ENCODE data around the gene ASCL2. TPM values are rescaled to one million over a fixed set of nuclear protein-coding genes. Genes with fewer than 3 reads are reported as not detected.

The ASCL2 gene, protein sequence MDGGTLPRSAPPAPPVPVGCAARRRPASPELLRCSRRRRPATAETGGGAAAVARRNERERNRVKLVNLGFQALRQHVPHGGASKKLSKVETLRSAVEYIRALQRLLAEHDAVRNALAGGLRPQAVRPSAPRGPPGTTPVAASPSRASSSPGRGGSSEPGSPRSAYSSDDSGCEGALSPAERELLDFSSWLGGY
- 2.5 TPM for total RNA-seq
- 1.6 TPM for polyA plus RNA-seq
- long read RNA-seq, donor 1, partial matches to known transcripts, result 0 of 2 reads
- long read RNA-seq, donor 1, other reads (novel, unspliced or antisense), result 0 of 2 reads
- long read RNA-seq, donor 2, result 0 reads
- long read RNA-seq, donor 3, partial matches to known transcripts, result 0 of 4 reads
- long read RNA-seq, donor 3, other reads (novel, unspliced or antisense), result 0 of 4 reads
- long read RNA-seq, donor 4, partial matches to known transcripts, result 0 of 3 reads
- long read RNA-seq, donor 4, other reads (novel, unspliced or antisense), result 0 of 3 reads
- long read RNA-seq, donor 5, transcript ASCL2-201 (2 exons, 1,852 nt), result major isoform, 5 of 5 reads
- long read RNA-seq, donor 5, partial matches to known transcripts, result 0 of 5 reads
- long read RNA-seq, donor 5, other reads (novel, unspliced or antisense), result 0 of 5 reads
- long read RNA-seq, donor 6, partial matches to known transcripts, result 0 of 4 reads
- long read RNA-seq, donor 6, other reads (novel, unspliced or antisense), result 0 of 4 reads
- long read RNA-seq, donor 7, partial matches to known transcripts, result 5 of 6 reads
- long read RNA-seq, donor 7, other reads (novel, unspliced or antisense), result 0 of 6 reads
- long read RNA-seq, donor 8, partial matches to known transcripts, result 0 of 2 reads
- long read RNA-seq, donor 8, other reads (novel, unspliced or antisense), result 0 of 2 reads
- long read RNA-seq, donor 9, result 0 reads
- long read RNA-seq, donor 10, partial matches to known transcripts, result 0 of 4 reads
- long read RNA-seq, donor 10, other reads (novel, unspliced or antisense), result 0 of 4 reads

DNA sequence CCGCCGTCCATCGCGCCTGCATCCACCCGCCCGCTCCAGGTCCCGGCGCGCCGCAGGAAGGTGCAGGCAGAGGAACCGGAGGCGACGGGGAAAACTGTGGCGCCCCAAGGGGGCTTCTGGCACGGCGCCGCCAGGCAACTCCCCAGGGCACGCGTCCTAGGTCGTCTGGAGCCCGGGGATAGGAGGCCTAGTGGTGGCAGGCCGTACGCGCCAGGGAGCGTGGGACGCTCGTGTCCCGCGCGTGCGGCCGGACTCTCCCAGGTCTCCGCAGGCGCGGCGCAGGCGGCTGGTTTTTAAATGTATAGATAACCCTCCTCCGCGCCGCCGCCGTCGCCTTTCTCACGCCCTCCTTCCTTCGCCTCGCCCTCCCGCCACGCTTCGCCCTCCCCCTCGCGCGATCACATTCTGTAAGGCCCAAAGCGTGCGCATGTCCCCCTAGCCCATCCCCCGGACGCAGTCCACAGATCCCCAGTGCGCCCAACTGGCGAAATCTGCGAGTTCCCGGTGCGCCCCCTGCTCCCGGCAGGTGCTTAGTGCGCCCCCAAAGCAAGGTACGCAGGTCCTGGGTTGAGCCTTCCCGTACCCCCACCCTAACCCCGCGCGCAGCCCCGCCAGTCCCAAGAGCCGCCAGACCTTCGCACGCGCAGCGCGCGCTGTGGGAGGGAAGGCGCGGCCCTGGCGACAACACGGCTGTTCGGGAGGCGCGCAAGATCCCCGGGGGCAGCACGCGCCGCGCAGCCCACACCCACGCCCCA lies at the start of gene ASCL2:
ASCL2 (minus strand) TSS at position 267 of the 755 bp plus-strand sequence; CDS start at position 11, 256 bp downstream.
- peaks cover 48 to 80% of the 10 kb centered on the region in 2 donors for H3K27me3 ChIP-seq (ENCODE audit: control insufficient read depth in 2 of 2, insufficient read depth in 1 of 2, low read length in 1 of 2)
- peak in 1 of 9 donors; percentile 10 for DNase-seq (ENCODE audit: low read depth in 6 of 9, low spot score in 9 of 9)
- H3K27ac ChIP-seq (ENCODE audit: low read depth in 1 of 2, low read length in 1 of 2), result peak within 1 kb of the TSS in 1 of 2 donors; percentile 22
- H3K36me3 ChIP-seq (ENCODE audit: control insufficient read depth in 2 of 2, insufficient read depth in 2 of 2, low read length in 1 of 2), result no peaks in the 10 kb centered on the region
- WGBS, result 4% methylated on average over 89 of the region's 89 CpGs
- peak within 1 kb of the TSS in 1 of 2 donors; percentile 34 for H3K4me3 ChIP-seq (ENCODE audit: low read length in 2 of 2)
- H3K4me1 ChIP-seq (ENCODE audit: control insufficient read depth in 2 of 2, insufficient read depth in 2 of 2, low read length in 2 of 2), result peaks cover 3 to 20% of the 10 kb centered on the region in 2 donors
- H3K9me3 ChIP-seq (ENCODE audit: control insufficient read depth in 2 of 2, insufficient read depth in 1 of 2, low read length in 1 of 2), result no peaks in the 10 kb centered on the region

DNA sequence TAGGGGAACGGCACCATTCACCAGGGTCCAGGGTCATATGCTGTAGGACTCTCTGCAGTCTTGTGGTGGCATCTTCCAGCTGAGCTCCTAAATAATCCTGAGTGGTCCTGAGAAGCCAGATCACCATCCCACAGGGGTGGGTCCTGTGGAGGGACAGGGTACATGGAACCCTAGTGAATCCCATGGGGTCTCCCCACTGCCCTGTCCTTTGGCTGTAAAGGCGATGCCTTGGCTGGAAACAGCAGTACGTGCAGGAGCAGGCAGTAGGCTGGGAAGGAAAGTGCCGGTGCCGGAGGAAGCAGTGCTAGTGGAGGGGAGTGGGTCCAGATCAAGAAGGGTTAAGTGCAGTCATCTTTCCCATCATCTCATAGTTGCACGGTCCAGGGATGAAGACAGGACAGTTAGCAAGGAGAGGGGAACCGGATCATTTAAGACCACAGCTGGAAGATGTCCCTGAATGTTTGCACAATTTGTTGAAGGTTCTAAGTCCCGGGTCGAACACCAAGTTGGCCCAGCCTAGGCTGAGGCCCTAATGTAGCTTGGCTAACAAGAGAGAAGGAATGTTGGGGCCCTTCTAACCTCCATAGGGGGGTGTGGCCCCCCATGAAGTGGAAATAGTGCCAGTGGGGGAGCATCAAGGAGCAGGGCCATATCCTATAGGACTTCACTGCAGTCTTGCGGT lies 49.5 kb upstream of the ASCL2 start:
- no peak overlapping the region for H3K4me3 ChIP-seq (ENCODE audit: low read length in 2 of 2)
- no peaks in the 10 kb centered on the region for H3K4me1 ChIP-seq (ENCODE audit: control insufficient read depth in 2 of 2, insufficient read depth in 2 of 2, low read length in 2 of 2)
- no peak overlapping the region for H3K27ac ChIP-seq (ENCODE audit: low read depth in 1 of 2, low read length in 1 of 2)
- DNase-seq (ENCODE audit: low read depth in 6 of 9, low spot score in 9 of 9), result no peak
- peaks cover 0 to 3% of the 10 kb centered on the region in 2 donors for H3K9me3 ChIP-seq (ENCODE audit: control insufficient read depth in 2 of 2, insufficient read depth in 1 of 2, low read length in 1 of 2)
- H3K27me3 ChIP-seq (ENCODE audit: control insufficient read depth in 2 of 2, insufficient read depth in 1 of 2, low read length in 1 of 2), result peaks cover 0 to 4% of the 10 kb centered on the region in 2 donors
- H3K36me3 ChIP-seq (ENCODE audit: control insufficient read depth in 2 of 2, insufficient read depth in 2 of 2, low read length in 1 of 2), result no peaks in the 10 kb centered on the region
- 89% methylated on average over 10 of the region's 10 CpGs for WGBS

DNA sequence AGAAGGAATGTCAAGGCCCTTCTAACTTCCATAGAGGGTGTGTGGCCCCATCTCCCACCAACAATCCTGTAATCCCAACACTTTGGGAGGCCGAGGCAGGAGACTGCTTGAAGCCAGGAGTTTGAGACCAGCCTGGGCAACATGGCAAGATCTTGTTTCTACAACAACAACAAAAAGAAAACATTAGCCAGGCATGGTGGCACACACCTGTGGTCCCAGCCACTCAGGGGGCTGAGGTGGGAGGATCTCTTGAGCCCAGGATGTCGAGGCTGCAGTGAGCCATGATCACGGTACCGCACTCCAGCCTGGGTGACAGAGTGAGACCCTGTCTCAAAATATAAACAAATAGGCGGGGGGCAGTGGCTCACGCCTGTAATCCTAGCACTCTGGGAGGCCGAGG lies 48.3 kb upstream of the ASCL2 start:
- H3K9me3 ChIP-seq (ENCODE audit: control insufficient read depth in 2 of 2, insufficient read depth in 1 of 2, low read length in 1 of 2), result peaks cover 0 to 3% of the 10 kb centered on the region in 2 donors
- WGBS, result 95% methylated on average over 7 of the region's 7 CpGs
- peaks cover 0 to 4% of the 10 kb centered on the region in 2 donors for H3K27me3 ChIP-seq (ENCODE audit: control insufficient read depth in 2 of 2, insufficient read depth in 1 of 2, low read length in 1 of 2)
- H3K36me3 ChIP-seq (ENCODE audit: control insufficient read depth in 2 of 2, insufficient read depth in 2 of 2, low read length in 1 of 2), result no peaks in the 10 kb centered on the region
- no peak overlapping the region for H3K4me3 ChIP-seq (ENCODE audit: low read length in 2 of 2)
- no peak overlapping the region for H3K27ac ChIP-seq (ENCODE audit: low read depth in 1 of 2, low read length in 1 of 2)
- peaks cover 0 to 12% of the 10 kb centered on the region in 2 donors for H3K4me1 ChIP-seq (ENCODE audit: control insufficient read depth in 2 of 2, insufficient read depth in 2 of 2, low read length in 2 of 2)
- DNase-seq (ENCODE audit: low read depth in 6 of 9, low spot score in 9 of 9), result no peak

DNA sequence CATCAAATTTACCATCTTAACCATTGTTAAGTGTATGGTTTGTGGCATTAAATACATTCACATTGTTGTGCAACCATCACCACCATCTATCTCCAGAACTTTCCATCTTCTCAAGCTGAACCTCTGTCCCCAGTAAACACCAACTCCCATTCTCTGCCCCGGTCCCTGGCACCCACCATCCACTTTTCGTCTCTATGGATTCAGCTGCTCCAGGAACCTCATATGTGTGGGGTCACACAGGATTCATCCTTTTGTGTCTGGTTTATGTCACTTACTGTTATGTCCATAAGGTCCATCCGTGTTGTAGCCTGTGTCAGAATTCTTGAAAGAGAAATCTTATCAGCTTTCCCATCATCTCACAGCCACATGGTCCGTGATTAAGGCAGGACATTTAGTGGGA lies 47.7 kb upstream of the ASCL2 start:
- DNase-seq (ENCODE audit: low read depth in 6 of 9, low spot score in 9 of 9), result no peak
- H3K27me3 ChIP-seq (ENCODE audit: control insufficient read depth in 2 of 2, insufficient read depth in 1 of 2, low read length in 1 of 2), result peaks cover 0 to 4% of the 10 kb centered on the region in 2 donors
- H3K4me3 ChIP-seq (ENCODE audit: low read length in 2 of 2), result no peak overlapping the region
- no peak overlapping the region for H3K27ac ChIP-seq (ENCODE audit: low read depth in 1 of 2, low read length in 1 of 2)
- 96% methylated on average over 4 of the region's 4 CpGs for WGBS
- H3K4me1 ChIP-seq (ENCODE audit: control insufficient read depth in 2 of 2, insufficient read depth in 2 of 2, low read length in 2 of 2), result peaks cover 0 to 12% of the 10 kb centered on the region in 2 donors
- peaks cover 0 to 3% of the 10 kb centered on the region in 2 donors for H3K9me3 ChIP-seq (ENCODE audit: control insufficient read depth in 2 of 2, insufficient read depth in 1 of 2, low read length in 1 of 2)
- no peaks in the 10 kb centered on the region for H3K36me3 ChIP-seq (ENCODE audit: control insufficient read depth in 2 of 2, insufficient read depth in 2 of 2, low read length in 1 of 2)

DNA sequence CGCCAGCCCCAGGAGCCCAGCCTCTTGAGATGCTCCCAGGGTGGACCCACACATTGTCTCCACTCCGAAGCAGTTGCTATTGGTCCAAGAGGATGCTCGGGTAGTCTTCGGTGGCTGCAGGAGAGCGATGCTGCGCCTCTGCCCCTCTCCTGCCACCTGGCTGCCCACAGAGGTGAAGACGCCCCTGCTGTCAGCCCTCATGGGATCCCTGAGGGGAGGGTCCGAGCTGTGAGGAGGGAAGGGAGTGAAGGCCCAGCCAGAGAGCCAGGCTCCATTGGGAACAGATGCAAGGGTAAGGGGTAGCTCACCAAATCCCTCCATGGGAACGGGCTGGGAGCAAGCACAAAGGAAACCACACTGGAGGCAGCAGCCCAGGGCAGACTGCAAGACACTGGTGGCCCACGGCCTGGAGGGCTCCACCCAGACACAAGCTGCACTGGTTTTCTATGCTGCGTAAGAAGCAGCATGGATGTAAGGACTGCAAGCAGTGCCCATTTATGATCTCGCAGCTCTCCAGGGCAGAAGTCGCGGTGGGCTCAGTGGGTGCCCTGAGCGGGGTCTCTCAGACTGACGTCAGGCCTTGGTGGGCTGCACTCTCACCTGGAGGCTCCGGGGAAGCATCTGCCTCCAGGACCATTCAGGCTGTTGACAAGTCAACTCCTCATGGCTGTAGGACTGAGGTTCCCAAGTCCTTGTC lies 47.1 kb upstream of the ASCL2 start:
- Histone ChIP-seq H3K4me1 (ENCODE audit: control insufficient read depth in 2 of 2, insufficient read depth in 2 of 2, low read length in 2 of 2) (peaks cover 0 to 12% of the 10 kb centered on the region in 2 donors), H3K27me3 (ENCODE audit: control insufficient read depth in 2 of 2, insufficient read depth in 1 of 2, low read length in 1 of 2) (peaks cover 0 to 4% of the 10 kb centered on the region in 2 donors), H3K9me3 (ENCODE audit: control insufficient read depth in 2 of 2, insufficient read depth in 1 of 2, low read length in 1 of 2) (peaks cover 0 to 3% of the 10 kb centered on the region in 2 donors), H3K4me3 (ENCODE audit: low read length in 2 of 2) (no peak overlapping the region), H3K27ac (ENCODE audit: low read depth in 1 of 2, low read length in 1 of 2) (no peak overlapping the region), H3K36me3 (ENCODE audit: control insufficient read depth in 2 of 2, insufficient read depth in 2 of 2, low read length in 1 of 2) (no peaks in the 10 kb centered on the region)
- 96% methylated on average over 17 of the region's 17 CpGs for WGBS
- DNase-seq (ENCODE audit: low read depth in 6 of 9, low spot score in 9 of 9), result no peak

DNA sequence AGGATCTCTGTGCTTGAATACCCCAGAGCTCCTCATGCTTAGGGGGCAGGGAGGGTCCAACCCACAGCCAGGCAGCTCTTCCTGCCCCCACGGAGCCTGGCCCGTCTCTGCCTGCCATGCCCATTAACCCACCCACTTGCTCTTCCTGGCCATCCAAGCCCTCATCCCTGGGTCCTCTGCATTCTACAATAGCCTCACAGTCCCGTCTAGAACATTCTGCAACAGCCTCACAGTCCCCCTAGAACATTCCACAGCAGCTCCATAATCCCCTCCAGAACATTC lies 46.5 kb upstream of the ASCL2 start:
- 67% methylated on average over 3 of the region's 3 CpGs for WGBS
- no peak for DNase-seq (ENCODE audit: low read depth in 6 of 9, low spot score in 9 of 9)
- Histone ChIP-seq H3K27ac (ENCODE audit: low read depth in 1 of 2, low read length in 1 of 2) (no peak overlapping the region), H3K27me3 (ENCODE audit: control insufficient read depth in 2 of 2, insufficient read depth in 1 of 2, low read length in 1 of 2) (peaks cover 0 to 4% of the 10 kb centered on the region in 2 donors), H3K4me3 (ENCODE audit: low read length in 2 of 2) (no peak overlapping the region), H3K9me3 (ENCODE audit: control insufficient read depth in 2 of 2, insufficient read depth in 1 of 2, low read length in 1 of 2) (peaks cover 0 to 3% of the 10 kb centered on the region in 2 donors), H3K4me1 (ENCODE audit: control insufficient read depth in 2 of 2, insufficient read depth in 2 of 2, low read length in 2 of 2) (peaks cover 0 to 15% of the 10 kb centered on the region in 2 donors), H3K36me3 (ENCODE audit: control insufficient read depth in 2 of 2, insufficient read depth in 2 of 2, low read length in 1 of 2) (no peaks in the 10 kb centered on the region)

DNA sequence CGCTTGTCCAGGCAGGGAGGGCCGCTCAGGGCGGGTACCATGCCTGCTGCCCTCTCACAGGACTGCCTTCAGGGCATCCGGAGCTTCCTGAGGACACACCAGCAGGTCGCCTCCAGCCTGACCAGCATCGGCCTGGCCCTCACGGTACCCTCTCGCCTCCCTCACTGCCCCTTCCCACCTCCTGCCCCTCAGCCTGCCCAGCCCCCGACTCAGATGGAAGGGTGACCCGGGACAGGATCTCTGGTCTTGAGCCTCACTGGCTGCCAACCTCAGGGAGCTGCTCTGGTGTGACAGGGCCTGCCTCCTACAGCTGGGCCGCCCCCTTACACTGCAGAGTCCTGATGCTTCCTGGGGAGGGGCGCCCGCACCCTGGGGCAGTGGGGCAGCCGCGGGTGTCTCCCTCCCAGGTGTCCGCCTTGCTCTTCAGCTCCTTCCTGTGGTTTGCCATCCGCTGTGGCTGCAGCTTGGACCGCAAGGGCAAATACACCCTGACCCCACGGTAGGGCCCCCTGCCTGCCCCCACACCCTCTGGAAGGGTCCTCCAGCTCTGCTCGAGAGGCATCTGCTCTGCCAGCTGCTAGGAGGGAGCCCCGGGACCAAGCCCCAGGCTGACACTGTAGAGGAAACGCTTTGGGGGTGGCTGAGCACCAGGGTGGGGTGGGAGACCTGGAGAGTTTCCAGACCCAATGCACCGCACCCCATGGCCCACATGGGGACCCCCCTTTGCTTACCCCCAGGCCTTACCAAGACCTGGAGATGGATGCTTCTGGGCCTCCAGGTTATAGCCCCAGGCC lies 46.0 kb upstream of the ASCL2 start:
- DNase-seq (ENCODE audit: low read depth in 6 of 9, low spot score in 9 of 9), result no peak
- Histone ChIP-seq H3K27me3 (ENCODE audit: control insufficient read depth in 2 of 2, insufficient read depth in 1 of 2, low read length in 1 of 2) (peaks cover 0 to 4% of the 10 kb centered on the region in 2 donors), H3K4me1 (ENCODE audit: control insufficient read depth in 2 of 2, insufficient read depth in 2 of 2, low read length in 2 of 2) (peaks cover 0 to 15% of the 10 kb centered on the region in 2 donors), H3K4me3 (ENCODE audit: low read length in 2 of 2) (no peak overlapping the region), H3K36me3 (ENCODE audit: control insufficient read depth in 2 of 2, insufficient read depth in 2 of 2, low read length in 1 of 2) (no peaks in the 10 kb centered on the region), H3K27ac (ENCODE audit: low read depth in 1 of 2, low read length in 1 of 2) (no peak overlapping the region), H3K9me3 (ENCODE audit: control insufficient read depth in 2 of 2, insufficient read depth in 1 of 2, low read length in 1 of 2) (peaks cover 0 to 3% of the 10 kb centered on the region in 2 donors)
- 60% methylated on average over 23 of the region's 23 CpGs for WGBS
